ENCODE measurements around the gene CELF2.

Gene CELF2

GRCh38 chr10:11004144-11005077 lies 13.3 kb upstream of the CELF2 start:
- no peak for DNase-seq

GRCh38 chr10:11005725-11006427 lies 11.8 kb upstream of the CELF2 start:
- no peak for DNase-seq

- no peak for DNase-seq
Observed at GRCh38 chr10:11006428-11006825, 11.2 kb upstream of the CELF2 start.

GRCh38 chr10:11007476-11008020 lies 10.1 kb upstream of the CELF2 start:
- DNase-seq = no peak

GRCh38 chr10:11009471-11010308 lies 8.0 kb upstream of the CELF2 start:
- DNase-seq = no peak

- no peak for DNase-seq
Observed at GRCh38 chr10:11010582-11010981, 7.1 kb upstream of the CELF2 start.

GRCh38 chr10:11011436-11011835 lies 6.2 kb upstream of the CELF2 start:
- DNase-seq = no peak

GRCh38 chr10:11011984-11012383 lies 5.7 kb upstream of the CELF2 start:
- no peak for DNase-seq

GRCh38 chr10:11012421-11013295 lies 5.0 kb upstream of the CELF2 start:
- DNase-seq = no peak

- DNase-seq = no peak
Observed at GRCh38 chr10:11013836-11014235, 3.8 kb upstream of the CELF2 start.

GRCh38 chr10:11014671-11015445 lies 2.8 kb upstream of the CELF2 start:
- DNase-seq = no peak

- no peak for DNase-seq
Observed at GRCh38 chr10:11015446-11015934, 2.2 kb upstream of the CELF2 start.

- DNase-seq = peak; percentile 4
Observed at GRCh38 chr10:11017000-11017569, 587 bp upstream of the CELF2 start.

GRCh38 chr10:11018432-11018841 lies 765 bp downstream of the CELF2 start:
- no peak for DNase-seq

GRCh38 chr10:11018855-11019631 lies 1.4 kb downstream of the CELF2 start:
- no peak for DNase-seq

GRCh38 chr10:11019724-11020547 lies 2.3 kb downstream of the CELF2 start:
- no peak for DNase-seq

GRCh38 chr10:11020548-11020942 lies 2.9 kb downstream of the CELF2 start:
- DNase-seq = no peak

GRCh38 chr10:11022213-11022612 lies 4.5 kb downstream of the CELF2 start:
- DNase-seq = no peak
